GM21447 (cell line): ENCODE results near the gene UTF1.
A peak's percentile ranks its signal among the peaks of the same experiment; 100 is the strongest.
"Not testable (repeated sequence)": the region's sequence is repeated elsewhere in the genome, so short reads cannot be mapped to it uniquely, and the experiment has no call there.

Experiments used
- ATAC-seq: cut with Tn5 transposase; IDR thresholded peaks from one replicate; pipeline ENCODE4 v1.9.1; 2021; ENCODE audit not compliant: unreplicated experiment

The UTF1 gene

DNA sequence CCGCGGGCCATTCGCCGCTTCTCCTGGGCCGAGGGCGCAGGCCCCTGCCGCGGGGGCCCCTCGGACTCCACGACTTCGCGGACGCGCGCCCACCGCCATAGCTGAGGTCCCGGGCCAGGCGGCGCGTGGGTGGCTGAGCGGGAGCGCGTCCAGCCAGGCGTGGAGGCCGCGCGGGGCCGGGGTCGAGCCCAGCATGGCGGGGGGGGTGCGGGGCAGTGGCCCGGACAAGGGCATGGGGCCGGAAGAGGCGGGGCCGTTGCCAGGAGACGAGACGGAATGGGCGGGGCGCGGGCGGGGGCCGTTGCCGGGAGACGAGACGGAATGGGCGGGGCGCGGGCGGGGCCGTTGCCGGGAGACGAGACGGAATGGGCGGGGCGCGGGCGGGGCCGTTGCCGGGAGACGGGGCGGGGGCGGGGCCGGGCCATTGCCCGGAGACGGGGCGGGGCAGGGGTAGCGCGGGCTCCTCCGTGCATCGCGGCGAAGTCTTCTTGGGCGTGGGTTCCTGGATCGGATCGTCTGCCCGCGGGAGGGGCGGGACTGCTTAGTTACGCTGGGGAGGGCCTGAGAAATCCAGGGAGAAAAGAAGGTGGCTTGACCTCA, 31.8 kb downstream of the UTF1 start:
- ATAC-seq, result peak; percentile 43

GRCh38 chr10:133262696-133263095, 32.7 kb downstream of the UTF1 start:
- ATAC-seq, result no peak

DNA sequence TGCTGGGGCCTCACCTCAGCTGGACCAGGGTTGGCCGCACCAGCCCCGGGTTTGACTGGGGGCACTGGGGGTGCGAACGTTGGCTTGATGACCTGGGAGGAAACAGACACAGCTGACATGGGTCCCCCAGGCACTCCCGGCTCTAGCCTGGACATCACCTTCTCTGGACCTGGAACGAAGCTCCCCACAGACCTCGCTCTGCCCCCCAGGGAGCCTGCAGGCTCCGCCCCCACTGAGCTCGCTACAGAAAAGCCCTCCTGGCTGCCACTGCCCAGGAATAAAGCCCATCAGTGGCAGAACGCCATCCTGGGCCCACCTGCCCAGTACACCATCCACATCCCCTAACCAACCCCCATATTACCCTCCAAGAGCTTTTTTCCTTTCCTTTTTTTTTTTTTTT, 33.7 kb downstream of the UTF1 start:
- no peak for ATAC-seq

DNA sequence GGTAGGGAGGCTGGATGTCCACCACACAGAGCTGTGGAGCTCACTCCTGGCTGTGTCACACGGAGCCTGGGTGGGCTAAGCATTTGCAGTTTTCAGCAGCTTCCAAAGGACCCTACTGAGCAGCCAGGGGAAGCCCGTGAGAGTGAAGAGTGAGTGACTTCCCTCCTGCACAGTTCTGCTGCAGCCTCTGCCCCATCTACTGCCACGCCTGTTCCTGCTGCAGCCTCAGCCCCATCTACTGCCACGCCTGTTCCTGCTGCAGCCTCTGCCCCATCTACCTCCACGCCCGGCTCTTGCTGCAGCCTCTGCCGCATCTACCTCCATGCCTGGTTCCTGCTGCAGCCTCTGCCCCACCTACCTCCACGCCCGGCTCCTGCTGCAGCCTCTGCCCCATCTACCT, 34.4 kb downstream of the UTF1 start:
- no peak for ATAC-seq

DNA sequence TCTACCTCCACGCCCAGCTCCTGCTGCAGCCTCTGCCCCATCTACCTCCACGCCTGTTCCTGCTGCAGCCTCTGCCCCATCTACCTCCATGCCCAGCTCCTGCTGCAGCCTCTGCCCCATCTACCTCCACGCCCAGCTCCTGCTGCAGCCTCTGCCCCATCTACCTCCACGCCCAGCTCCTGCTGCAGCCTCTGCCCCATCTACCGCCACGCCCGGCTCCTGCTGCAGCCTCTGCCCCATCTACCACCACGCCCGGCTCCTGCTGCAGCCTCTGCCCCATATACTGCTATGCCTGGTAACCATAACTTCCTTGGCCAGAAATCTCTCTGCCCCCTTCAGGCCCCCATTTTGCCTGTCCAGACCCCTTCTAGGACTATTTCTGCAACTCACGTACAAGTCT, 35.0 kb downstream of the UTF1 start:
- not testable (repeated sequence) for ATAC-seq

DNA sequence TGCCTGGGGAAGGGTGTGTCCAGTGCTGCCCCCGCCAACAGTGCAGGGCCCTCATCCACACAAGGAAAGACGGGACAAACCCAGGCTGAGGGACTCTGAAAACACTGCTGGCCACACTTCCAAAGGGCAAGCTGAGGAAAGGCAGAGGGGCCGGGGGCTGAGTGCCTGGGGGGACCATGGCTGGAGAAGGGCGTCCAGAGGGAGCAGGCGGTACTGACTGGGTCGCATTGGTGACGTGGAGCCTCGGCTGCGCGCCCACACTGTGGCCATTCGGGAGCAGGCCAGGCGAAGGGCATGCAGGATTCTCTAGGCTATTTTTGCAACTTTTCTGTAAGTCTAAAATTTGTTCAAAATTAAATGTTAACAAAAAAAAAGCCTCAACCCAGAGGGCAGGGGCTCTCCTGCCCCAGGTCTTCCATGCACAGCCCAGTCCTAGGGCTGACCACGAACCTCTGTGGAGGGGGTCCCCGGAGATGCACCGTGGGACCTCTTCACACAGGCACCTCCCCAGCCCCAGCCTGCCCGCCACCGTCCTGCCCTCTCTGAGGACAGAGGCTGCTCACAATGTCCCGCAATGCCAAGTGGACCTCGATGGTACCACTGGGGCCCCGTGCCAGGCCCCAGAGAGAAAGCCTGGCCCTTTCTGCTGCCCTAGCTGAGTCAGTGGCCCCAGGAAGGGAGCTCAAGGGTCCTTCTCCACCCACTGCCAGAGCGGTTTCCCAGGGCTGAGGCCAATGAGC, 36.2 kb downstream of the UTF1 start:
- no peak for ATAC-seq

DNA sequence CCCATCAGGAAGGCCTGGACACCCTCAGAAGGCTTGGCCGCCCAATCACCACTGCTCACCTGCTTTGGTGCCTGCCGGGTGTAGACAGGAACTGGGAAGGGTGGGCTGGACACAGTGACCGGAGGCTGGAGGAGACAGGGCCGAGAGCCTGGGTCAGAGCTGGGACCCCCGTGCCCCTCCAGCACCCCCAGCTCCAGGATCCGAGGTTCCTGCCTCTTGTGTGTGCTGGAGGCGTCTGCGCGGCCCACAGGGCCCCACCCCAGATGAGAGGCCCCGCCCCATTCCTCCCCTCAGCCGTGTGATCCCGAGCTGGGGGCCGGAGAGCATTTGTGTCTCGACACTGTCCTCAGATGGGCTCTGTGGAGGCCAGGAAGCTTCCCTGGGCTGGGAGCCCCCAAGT, 37.3 kb downstream of the UTF1 start:
- no peak for ATAC-seq

GRCh38 chr10:133267829-133268228, 37.8 kb downstream of the UTF1 start:
- ATAC-seq, result no peak

DNA sequence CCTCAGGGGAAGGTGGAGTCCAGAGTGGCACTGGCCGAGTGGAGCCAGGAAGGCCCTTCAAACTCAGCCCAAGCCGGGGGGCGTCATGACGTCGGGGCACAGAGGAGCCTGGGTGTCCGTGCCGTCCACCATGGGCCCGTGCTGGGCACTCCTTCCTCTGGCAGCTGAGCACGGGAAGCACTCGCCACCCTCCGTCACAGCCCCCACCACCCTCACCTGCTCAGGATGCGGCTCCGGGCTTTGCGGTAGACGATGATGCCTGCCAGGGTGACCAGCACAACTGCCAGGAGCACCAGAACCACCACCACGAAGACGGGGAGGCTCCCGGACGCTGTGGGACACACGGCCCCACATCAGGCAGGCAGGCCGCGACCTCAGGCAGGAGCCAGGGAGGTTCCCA, 38.5 kb downstream of the UTF1 start:
- ATAC-seq, result no peak

GRCh38 chr10:133269367-133269766, 39.4 kb downstream of the UTF1 start:
- no peak for ATAC-seq

- ATAC-seq, result no peak
Measured at GRCh38 chr10:133270204-133270603, 40.2 kb downstream of the UTF1 start.

DNA sequence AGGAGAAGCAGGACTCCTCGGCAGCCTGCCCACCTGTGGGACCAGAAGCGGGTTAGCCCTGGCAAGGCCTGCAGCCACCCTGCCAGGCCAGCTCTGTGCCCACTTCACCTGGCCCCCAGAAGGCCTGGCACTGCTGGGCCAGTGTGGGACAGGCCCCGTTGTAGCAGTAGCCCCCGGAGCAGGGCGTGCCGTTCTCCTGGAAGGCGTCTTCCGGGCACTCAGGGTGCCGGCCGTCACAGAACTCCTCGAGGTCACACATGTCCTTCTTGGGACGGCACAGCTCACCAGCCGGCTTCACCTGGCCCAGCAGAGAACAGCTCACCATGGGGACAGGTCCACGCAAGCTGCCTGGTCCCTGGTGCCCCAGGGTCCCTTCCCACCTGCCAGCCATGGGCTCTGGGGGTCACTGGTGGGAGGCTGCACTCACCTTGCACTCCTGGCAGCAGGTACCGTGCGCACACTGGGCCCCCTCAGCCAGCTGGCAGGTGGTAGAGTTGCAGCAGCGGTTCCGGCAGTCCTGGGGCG, 40.8 kb downstream of the UTF1 start:
- no peak for ATAC-seq

DNA sequence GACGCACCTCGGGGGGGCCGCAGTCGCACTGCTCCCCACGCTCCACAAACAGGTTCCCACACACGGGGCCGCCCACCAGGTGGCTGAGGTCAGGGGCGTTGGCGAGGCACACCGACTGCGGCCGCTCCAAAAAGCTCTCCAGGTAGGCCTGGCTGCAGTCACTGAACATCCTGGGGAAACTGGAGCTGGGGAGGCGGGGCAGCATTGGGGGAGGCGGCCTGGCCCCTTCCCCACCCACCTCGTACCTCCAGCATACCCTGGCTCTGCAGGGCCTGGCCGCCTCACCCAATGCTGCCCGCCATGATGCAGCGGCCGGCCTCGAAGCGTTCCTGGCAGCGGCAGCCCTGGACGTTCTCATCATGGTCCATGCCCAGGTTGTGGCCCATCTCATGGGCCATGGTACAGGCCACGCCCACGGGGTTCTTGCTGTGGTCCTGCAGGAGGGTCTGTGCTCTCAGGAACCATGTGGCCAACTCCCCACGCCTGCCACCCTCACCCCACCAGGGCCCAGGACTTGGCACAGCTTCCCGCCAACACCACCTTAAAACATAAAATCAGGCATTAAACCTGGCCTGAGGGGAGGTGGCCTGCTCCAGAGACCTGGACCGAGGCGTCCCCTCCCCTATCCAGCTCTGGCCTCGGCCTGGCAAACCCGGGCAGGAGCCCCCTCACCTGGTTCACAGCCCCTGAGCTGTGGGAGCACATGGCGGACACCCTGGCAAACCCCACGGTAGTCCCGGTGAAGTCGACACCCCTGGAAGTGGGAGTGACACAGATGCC, 41.7 kb downstream of the UTF1 start:
- no peak for ATAC-seq

DNA sequence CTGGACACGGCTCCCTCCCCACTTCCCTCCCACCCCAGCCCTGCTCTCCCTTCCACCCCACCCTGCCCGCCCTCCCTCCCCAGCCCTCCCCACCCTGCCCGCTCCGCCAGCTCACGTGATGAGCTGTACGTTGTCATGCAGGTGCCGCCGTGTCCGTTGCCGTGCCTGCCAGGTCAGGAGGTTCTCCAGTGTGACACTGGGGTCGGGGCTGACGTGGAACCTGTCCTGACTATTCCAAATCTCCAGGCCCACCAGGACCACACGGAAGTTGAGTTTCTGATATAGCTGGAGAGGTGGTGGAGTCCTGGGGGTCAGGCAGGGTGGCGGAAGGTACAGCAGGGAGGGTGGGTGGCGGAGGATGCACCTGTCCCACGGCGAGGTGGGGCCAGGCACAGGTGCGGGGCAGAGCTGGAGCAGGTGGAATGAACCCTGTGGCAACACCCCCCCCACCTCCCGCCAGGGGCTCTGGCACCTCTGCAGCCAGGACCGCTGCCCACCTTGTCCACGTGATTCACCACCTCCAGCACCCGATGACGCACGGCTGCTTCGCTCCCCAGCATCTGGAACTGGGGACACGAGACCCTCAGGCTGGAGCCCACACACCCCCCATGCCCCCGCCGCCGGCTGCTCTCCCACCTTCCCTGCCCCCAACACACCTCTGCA, 42.4 kb downstream of the UTF1 start:
- ATAC-seq, result no peak

DNA sequence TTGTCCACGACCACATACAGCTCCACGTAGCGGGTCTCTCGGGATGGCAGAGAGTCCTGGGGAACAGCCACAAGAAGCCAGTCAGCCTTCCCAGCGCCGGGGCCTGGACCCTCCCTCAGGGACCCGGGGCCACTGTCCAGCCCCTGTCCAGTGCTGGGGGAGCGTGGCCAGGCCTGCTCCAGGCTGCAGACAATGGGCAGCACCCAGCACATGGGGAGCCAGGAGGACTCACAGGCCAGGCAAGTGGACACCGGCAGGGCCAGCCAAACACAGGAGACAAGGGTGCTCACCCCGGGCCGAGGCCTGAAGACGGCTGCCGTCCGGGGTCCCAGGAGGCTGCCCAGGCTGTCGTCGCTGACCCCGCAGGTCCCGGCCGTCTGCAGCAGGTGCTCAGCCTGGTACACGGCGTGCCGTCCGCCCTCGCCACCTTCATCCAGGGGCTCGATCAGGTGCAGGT, 43.0 kb downstream of the UTF1 start:
- ATAC-seq, result no peak

GRCh38 chr10:133273534-133274143, 43.6 kb downstream of the UTF1 start:
- ATAC-seq, result no peak

DNA sequence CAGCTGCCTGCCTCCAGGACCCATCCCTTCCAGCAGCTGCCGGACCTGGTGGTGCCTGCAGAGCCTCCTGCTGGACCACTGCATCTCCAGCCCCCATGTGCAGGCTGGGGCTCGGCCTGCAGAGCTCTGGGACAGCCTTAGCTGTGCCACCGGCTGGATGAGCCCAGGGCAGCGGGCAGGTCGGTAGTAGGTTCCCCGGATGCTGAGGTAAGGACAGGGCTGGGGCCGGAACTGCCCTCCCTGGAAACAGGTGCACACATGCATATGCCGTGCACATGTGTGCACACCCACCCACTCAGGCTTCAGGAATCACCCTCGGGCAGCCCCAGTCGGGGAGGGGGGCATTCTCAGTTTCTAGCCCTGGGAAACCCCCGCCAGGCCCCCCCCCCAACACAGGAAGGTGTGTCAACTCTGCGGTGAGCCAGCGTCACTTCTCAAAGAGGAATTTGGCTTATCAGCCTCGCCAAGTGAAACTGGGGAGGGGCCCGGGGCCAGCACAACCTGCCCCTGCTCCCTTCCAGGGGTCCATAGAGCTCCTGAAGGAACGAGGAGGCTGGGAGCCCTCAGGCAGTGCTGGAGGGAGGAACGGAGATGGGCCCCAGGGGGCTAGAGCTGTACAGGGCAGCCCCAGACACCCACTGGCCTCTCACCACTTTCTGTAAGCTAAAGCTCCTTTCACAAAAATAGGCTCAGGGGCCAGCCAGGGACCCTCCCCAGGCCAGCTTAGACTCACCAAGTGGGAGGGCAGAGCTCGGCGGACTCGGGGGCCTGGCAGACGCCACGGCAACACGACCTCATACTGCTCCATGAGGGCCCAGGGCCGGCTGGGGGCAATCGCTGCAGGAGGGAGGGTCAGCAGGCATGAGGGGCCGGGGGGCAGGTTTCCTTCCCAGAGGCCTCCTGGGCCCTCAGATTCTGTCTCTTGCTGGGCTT, 45.0 kb downstream of the UTF1 start:
- ATAC-seq, result peak; percentile 51

DNA sequence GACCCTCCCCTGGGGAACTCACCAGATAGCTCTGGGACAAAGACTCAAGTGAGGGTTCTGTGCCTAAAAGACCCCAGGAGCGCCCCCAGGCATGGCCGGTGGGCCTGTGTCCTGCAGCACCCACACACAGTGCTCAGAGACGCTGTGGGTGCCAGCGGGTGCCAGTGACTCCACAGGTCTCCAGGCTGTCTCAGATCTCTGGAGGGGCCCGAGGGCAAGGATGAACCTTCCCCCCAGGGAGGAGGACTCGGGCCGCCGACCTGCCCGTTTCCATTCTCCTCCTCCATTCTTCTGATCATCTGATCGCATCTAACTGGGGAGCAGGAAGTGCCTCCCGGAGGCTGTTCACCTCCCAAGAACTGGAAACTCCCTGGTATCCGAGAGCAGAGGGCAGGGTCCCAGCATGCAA, 45.7 kb downstream of the UTF1 start:
- ATAC-seq, result peak; percentile 29

DNA sequence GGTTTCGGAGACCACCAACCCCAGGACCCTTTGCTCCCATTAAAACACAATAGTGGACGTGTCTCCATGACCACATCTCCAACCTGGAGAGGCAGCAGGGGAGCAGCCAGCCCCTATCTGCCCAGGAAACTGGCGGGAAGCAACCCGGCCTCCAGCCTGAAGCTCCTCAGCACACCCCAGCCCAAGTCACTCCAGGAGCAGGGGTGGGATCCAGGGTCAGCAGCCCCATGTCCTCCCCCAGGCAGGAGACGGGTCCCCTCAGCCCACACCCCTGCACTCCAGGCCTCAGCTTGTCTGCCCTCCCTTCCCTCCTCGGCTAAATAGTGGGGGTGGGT, 46.0 kb downstream of the UTF1 start:
- ATAC-seq, result peak; percentile 0
